ENCODE measurements around the gene MAD1L1. TPM values are rescaled to one million over a fixed set of nuclear protein-coding genes. Genes with fewer than 3 reads are reported as not detected.

Gene MAD1L1
- total RNA-seq, 1 donor from 2014 or later = 16.2 TPM

DNA sequence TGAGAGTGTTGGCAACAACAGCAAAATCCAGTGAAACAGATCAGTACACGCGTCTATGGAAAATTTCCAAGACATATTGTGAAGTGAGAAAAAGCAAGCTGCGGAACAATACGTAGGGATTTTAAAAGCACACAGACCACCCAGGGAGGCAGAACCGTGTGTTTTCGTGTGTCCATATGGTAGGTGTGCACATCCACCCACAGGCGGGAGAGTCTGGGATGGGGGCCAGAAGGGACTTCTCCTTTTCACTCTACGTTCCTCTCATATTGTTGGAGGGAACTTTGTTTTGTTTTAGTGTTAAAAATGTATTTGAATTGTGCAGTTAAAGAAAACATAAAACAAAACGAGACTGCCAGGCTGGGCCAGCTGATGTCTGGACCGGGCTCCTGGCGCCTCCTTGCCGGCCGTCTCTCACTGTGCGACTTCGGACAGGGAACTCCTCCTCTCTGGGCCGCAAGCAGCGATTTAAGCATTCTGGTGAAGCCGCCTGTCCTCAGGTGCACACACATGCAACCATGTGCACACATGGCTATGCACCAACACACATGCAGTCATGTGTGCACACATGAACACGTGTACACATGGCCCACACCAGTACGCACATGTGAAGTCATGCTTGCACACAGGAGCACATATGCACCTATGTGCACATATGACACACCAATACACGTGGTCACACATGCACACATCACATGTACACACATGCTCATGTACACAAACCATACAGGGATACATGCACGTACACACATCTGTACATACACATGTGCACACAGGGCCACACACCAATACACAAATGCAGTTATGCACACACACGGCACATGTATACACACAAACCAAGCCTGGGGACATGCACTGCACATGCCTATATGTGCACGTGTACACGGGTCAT lies 421.5 kb downstream of the MAD1L1 start:
- TF ChIP-seq, protein P1, sequence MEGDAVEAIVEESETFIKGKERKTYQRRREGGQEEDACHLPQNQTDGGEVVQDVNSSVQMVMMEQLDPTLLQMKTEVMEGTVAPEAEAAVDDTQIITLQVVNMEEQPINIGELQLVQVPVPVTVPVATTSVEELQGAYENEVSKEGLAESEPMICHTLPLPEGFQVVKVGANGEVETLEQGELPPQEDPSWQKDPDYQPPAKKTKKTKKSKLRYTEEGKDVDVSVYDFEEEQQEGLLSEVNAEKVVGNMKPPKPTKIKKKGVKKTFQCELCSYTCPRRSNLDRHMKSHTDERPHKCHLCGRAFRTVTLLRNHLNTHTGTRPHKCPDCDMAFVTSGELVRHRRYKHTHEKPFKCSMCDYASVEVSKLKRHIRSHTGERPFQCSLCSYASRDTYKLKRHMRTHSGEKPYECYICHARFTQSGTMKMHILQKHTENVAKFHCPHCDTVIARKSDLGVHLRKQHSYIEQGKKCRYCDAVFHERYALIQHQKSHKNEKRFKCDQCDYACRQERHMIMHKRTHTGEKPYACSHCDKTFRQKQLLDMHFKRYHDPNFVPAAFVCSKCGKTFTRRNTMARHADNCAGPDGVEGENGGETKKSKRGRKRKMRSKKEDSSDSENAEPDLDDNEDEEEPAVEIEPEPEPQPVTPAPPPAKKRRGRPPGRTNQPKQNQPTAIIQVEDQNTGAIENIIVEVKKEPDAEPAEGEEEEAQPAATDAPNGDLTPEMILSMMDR (IDR thresholded peaks at IDR 0.05; ENCODE audit: borderline replicate concordance) = no peak
- H3K27ac ChIP-seq (replicated peaks) = no peak overlapping the region
- no peak overlapping the region for H3K4me3 ChIP-seq
- H3K27me3 ChIP-seq (ENCODE audit: low read depth) = no peaks in the 10 kb centered on the region
- intact Hi-C loops (cut with micrococcal nuclease) = no loop called here
- H3K9me3 ChIP-seq (replicated peaks) = no peaks in the 10 kb centered on the region
- H3K36me3 ChIP-seq = peaks cover 8% of the 10 kb centered on the region
- H3K4me1 ChIP-seq = peaks cover 17% of the 10 kb centered on the region
- DNase-seq = no peak

DNA sequence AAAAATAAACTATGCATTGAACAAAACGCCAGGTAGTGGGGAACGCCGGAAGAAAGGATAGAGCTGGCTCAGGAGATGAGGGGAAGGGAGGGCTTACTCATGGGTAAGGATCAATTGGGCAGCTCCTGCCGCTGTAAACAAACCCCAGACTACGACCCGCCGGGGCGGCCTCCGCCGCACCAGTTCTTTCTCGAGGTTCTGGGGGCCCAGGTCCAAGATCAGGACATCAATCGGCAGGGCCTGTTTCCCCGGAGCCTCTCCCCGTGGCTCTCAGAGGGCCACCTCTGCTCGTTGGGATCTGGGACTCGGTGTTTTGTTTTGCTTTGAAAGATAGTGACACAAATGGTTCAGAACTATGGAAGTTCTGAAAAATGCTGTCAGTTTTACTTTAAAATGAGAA lies 422.2 kb downstream of the MAD1L1 start:
- DNase-seq = no peak
- intact Hi-C loops (cut with micrococcal nuclease) = no loop called here
- TF ChIP-seq, protein P1 (IDR thresholded peaks at IDR 0.05; ENCODE audit: borderline replicate concordance) = no peak

DNA sequence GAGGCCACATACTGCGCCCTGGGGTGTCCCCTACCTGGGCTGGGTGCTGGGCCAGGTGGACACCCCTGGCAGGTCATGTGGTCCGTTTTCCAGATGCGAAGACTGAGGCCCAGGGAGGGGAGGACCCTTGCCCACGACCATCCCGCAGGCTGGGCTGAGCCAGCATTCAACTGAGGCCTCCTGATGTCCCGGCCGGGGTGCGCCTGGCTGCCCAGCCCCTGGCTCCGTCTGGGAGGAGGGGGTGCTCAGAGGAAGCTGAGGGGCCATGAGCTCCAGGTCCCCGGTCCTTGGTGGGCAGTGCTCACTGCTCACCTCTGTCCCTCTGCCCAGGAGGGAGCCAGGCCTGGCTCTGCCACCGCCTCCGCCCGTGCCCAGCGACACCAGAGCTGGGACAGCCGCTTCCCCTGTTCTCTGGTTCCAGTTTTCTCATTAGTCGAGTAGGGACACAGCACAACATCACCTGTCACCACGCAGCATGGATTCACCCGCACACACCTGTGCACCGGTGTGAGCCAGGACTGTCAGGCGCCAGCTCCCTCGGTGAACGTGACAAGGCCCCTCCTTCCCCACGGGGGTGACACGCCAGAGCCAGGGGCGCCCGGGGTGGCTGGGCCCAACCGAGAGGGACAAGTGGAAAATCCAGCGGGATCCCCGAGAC lies 423.0 kb downstream of the MAD1L1 start:
- no peak overlapping the region for H3K27ac ChIP-seq (replicated peaks)
- no peak overlapping the region for H3K4me3 ChIP-seq
- no peak for DNase-seq
- H3K27me3 ChIP-seq (ENCODE audit: low read depth) = peaks cover 5% of the 10 kb centered on the region
- no peaks in the 10 kb centered on the region for H3K36me3 ChIP-seq
- TF ChIP-seq, protein P1 (IDR thresholded peaks at IDR 0.05; ENCODE audit: borderline replicate concordance) = no peak
- peaks cover 17% of the 10 kb centered on the region for H3K4me1 ChIP-seq
- no peaks in the 10 kb centered on the region for H3K9me3 ChIP-seq (replicated peaks)
- intact Hi-C loops (cut with micrococcal nuclease) = no loop called here

More for the DNA sequence above, 422.2 kb downstream of the MAD1L1 start:
- no peaks in the 10 kb centered on the region for H3K27me3 ChIP-seq (ENCODE audit: low read depth)
- H3K4me1 ChIP-seq = peaks cover 17% of the 10 kb centered on the region
- peaks cover 3% of the 10 kb centered on the region for H3K36me3 ChIP-seq
- H3K27ac ChIP-seq (replicated peaks) = no peak overlapping the region
- H3K4me3 ChIP-seq = no peak overlapping the region
- no peaks in the 10 kb centered on the region for H3K9me3 ChIP-seq (replicated peaks)

DNA sequence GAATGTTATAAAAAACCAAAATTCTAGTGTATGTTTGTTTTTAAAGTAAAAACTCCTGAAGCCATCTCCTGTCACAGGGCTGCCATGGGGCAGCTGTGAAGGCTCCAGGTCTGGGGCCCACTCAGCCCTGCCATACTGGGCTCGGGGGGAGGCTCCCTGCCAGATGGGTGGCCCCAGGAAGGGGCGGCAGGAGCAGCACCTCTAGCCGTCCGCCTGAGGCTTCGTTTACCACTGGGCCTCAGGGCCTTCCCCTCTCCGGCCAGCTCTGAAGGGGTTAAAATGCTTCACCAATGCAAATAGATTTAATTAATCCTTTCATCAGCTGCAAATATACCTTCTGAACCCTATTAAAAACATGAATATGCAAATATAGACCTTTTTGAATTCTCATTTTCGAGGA lies 423.7 kb downstream of the MAD1L1 start:
- Histone ChIP-seq H3K27me3 (ENCODE audit: low read depth) (peaks cover 12% of the 10 kb centered on the region), H3K9me3 (replicated peaks) (no peaks in the 10 kb centered on the region), H3K36me3 (no peaks in the 10 kb centered on the region), H3K27ac (replicated peaks) (no peak overlapping the region), H3K4me3 (no peak overlapping the region), H3K4me1 (peaks cover 17% of the 10 kb centered on the region)
- intact Hi-C loops (cut with micrococcal nuclease) = no loop called here
- DNase-seq = no peak
- TF ChIP-seq, protein P1 (IDR thresholded peaks at IDR 0.05; ENCODE audit: borderline replicate concordance) = no peak

DNA sequence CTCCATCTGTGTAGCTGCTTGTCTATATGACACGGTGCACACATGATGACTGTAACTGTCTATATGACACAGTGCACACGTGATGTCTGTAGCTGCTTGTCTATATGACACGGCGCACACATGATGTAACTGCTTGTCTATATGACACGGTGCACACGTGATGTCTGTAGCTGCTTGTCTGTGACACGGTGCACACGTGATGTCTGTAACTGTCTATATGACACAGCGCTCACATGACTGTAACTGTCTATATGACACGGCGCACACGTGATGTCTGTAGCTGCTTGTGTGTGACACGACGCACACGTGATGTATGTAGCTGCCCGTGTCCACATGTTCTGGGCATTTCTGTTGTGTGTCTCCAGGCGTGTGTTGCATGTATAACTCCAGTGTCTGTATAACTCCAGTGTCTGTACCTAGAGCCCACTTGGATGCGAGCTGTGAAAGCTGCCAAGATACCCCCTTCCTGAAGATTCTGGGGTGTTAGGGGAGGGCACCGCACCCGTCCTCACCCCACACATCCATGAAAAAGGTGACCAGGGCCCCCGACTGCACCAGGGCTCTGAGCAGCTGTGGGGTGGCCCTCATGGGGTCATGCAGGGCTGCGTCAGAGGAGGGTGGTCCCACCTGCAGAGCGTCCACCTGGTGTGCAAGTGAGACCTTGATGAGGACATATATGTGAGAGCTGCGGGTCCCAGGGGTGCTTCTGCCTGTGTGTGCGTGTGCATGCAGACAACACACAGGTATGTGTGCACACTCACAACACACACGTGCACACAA lies 424.7 kb downstream of the MAD1L1 start:
- Histone ChIP-seq H3K9me3 (replicated peaks) (peaks cover 6% of the 10 kb centered on the region), H3K4me1 (peaks cover 15% of the 10 kb centered on the region), H3K27me3 (ENCODE audit: low read depth) (peaks cover 15% of the 10 kb centered on the region), H3K36me3 (no peaks in the 10 kb centered on the region), H3K4me3 (no peak overlapping the region), H3K27ac (replicated peaks) (no peak overlapping the region)
- no peak for DNase-seq
- intact Hi-C loops (cut with micrococcal nuclease) = no loop called here
- TF ChIP-seq, protein P1 (IDR thresholded peaks at IDR 0.05; ENCODE audit: borderline replicate concordance) = no peak

Measured in left ventricle myocardium inferior (tissue), 1 donor.